Kidney (tissue), 14 donors: Measurements from ENCODE around the gene KRTAP5-1. TPM values are rescaled to one million over a fixed set of nuclear protein-coding genes. Genes with fewer than 3 reads are reported as not detected.
"Not testable (repeated sequence)": the region's sequence is repeated elsewhere in the genome, so short reads cannot be mapped to it uniquely, and the experiment has no call there.

Experiments used
- DNase-seq, 5 donors: peaks; one replicate each; pipeline ENCODE4 v3.0.0-alpha.2; 2013 to 2020
- FAIRE-seq: peaks from 2 replicates; lab custom pipeline; 2012; peaks lifted over from hg19 to GRCh38; lab: Jason Lieb, UNC
- H3K27ac ChIP-seq, 2 donors: one replicate each; pipeline ENCODE4 v1.7.0; 2013; ENCODE audit warnings: low read depth in 2 of 2, low read length in 2 of 2, inconsistent platforms in 1 of 2
- H3K27me3 ChIP-seq: one replicate; pipeline ENCODE4 v1.7.1; 2013; ENCODE audit warnings: low read length, inconsistent platforms; ENCODE audit not compliant: control insufficient read depth, insufficient read depth
- H3K36me3 ChIP-seq, 3 donors: one replicate each; pipeline versions ENCODE4 v1.7.0 to v1.7.1; 2013; ENCODE audit warnings: low read length in 3 of 3, control low read depth in 1 of 3, inconsistent platforms in 1 of 3; ENCODE audit not compliant: insufficient read depth in 3 of 3, control insufficient read depth in 2 of 3
- H3K4me1 ChIP-seq, 3 donors: one replicate each; pipeline versions ENCODE4 v1.7.0 to v1.7.1; 2013; ENCODE audit warnings: low read length in 3 of 3, inconsistent platforms in 1 of 3, low read depth in 1 of 3; ENCODE audit not compliant: control insufficient read depth in 2 of 3, insufficient read depth in 2 of 3
- H3K4me3 ChIP-seq, 3 donors: one replicate each; pipeline versions ENCODE4 v1.7.0 to v1.8.1; 2013; ENCODE audit warnings: low read length in 3 of 3, control low read depth in 1 of 3, inconsistent platforms in 1 of 3
- H3K9ac ChIP-seq, 3 donors: one replicate each; pipeline versions ENCODE4 v1.7.0 to v1.7.1; 2013; ENCODE audit warnings: low read length in 3 of 3, control low read depth in 1 of 3, inconsistent platforms in 1 of 3
- H3K9me3 ChIP-seq, 3 donors: one replicate each; pipeline versions ENCODE4 v1.7.0 to v1.7.1; 2013; ENCODE audit warnings: low read length in 3 of 3, control low read depth in 1 of 3, inconsistent platforms in 1 of 3; ENCODE audit not compliant: control insufficient read depth in 2 of 3, insufficient read depth in 1 of 3
- CTCF ChIP-seq: IDR thresholded peaks from 3 replicates; pipeline ENCODE4 v1.5.1; 2012; ENCODE audit warnings: mild to moderate bottlenecking, moderate library complexity, borderline replicate concordance; ENCODE audit not compliant: insufficient read depth; ENCODE audit errors: extremely low read depth
- intact Hi-C: fragments of 100-400 bp; cut with DNase I; formaldehyde crosslinking; loops from one replicate; pipeline ENCODE4 v1.11.1; 2022
- polyA plus RNA-seq: library from polyadenylated mRNA; stranded (reverse); fragments of 350-450 nt; fragmentation: Illumina TruSeq; extraction: RNeasy Lipid Tissue Mini Kit (QIAGEN cat#74804); gene quantifications from one replicate; pipeline ENCODE4 v1.2.3, GENCODE V29; 2014; ENCODE audit warnings: low read depth, low replicate concordance; ENCODE audit not compliant: insufficient read depth
- total RNA-seq: library from RNA; stranded (reverse); fragmentation: NEBNext Ultra II Directional; extraction: Animal tissue kit (Norgen Biotek cat#: 25700); gene quantifications from one replicate; pipeline ENCODE4 v1.2.1, GENCODE V29; 2021
- donor health status: control.
- donor health status: control.
- donor health status: control.
- donor health status: control.
- donor health status: control.
- donor health status: DM: yes; HTN: yes; CAD: no.
- donor health status: Normal renal cell carcinoma (clear cell type).

Gene KRTAP5-1
- total and polyA plus RNA-seq, 2 donors from 2014 or later = not detected

DNA sequence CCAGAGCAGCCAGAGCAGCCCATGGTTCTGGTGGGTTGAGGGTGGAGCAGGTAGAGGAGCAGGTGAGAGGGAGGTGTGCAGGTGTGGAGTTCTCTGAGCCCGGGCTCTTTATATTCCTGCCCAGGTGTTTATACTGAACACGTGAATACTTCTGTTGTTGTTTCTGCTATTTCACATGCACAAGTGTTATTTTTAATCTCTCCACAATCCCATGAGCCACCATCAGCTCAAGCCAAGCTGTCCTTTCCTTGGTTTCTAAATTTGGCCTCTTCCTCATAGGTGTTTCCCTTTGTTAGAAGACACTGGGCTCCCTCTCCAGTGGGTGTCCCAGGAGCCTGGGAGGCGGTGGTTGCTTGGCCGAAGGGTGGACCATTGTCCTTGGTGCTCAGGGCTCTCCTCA is 23.3 kb upstream of the KRTAP5-1 start, which contains the start of gene KRTAP5-3:
Gene KRTAP5-3, minus strand, starts transcription at position 101 of the 400 bp plus-strand sequence. Its CDS starts 78 bp downstream, at position 23.
- Histone ChIP-seq H3K4me3 (no peak within 1 kb of the TSS), H3K9me3 (no peaks in the 10 kb centered on the region), H3K9ac (no peak within 1 kb of the TSS), H3K36me3 (no peaks in the 10 kb centered on the region), H3K27me3 (no peaks in the 10 kb centered on the region), H3K4me1 (no peaks in the 10 kb centered on the region), H3K27ac (no peak within 1 kb of the TSS)
- TF ChIP-seq CTCF = no peak
- intact Hi-C loops = no loop called here
- FAIRE-seq (no peak), DNase-seq (peak in 1 of 5 donors; percentile 12)

GRCh38 chr11:1607901-1608300 is 22.8 kb upstream of the KRTAP5-1 start:
- FAIRE-seq, H3K9ac ChIP-seq, intact Hi-C loops, H3K4me3 ChIP-seq, H3K27ac ChIP-seq, H3K27me3 ChIP-seq, H3K36me3 ChIP-seq, H3K9me3 ChIP-seq, H3K4me1 ChIP-seq: not testable (repeated sequence)
- peak in 2 of 5 donors; percentile 32 to 52 for DNase-seq

DNA sequence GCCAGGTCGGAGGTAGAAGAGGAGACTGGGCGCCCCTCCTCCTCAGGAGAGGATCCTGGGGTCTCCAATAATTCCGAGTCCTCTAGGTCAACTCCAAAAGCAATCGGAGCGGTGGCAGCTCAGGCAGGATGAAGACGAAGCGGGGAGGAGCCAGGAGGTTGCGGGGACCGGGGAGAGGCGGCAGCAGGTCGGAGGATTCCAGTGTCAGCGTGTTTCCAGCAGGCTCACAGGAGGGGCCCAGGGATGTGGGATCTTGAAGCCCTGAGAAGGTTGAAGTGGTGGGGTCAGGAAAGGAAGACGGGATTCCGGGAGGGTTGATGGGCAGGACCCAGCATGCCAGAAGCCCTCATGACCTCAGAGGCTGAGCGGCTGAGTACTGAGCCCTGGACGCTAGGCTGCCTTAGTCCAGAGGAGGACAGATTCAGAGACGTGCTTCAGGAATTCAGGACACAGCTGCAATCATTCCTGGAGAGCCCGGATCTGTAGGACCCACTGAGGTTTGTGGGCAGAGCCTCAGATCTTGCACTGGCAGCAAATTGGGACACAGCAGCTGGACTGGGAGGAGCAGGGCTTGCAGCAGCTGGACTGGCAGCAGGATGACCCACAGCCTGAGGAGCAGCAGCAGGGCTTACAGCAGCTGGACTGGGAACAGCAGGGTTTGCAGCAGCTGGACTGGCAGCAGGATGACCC is 22.2 kb upstream of the KRTAP5-1 start:
- intact Hi-C loops, H3K4me1 ChIP-seq, H3K4me3 ChIP-seq, H3K9me3 ChIP-seq, FAIRE-seq, H3K9ac ChIP-seq, H3K27ac ChIP-seq, H3K36me3 ChIP-seq, H3K27me3 ChIP-seq: not testable (repeated sequence)
- DNase-seq = peak; percentile 19 to 67 (median 42)

GRCh38 chr11:1605923-1606322 is 20.8 kb upstream of the KRTAP5-1 start:
- H3K9me3 ChIP-seq, H3K27ac ChIP-seq, H3K36me3 ChIP-seq, H3K9ac ChIP-seq, H3K4me1 ChIP-seq, FAIRE-seq, intact Hi-C loops, H3K4me3 ChIP-seq, H3K27me3 ChIP-seq: not testable (repeated sequence)
- DNase-seq = peak in 1 of 5 donors; percentile 15

DNA sequence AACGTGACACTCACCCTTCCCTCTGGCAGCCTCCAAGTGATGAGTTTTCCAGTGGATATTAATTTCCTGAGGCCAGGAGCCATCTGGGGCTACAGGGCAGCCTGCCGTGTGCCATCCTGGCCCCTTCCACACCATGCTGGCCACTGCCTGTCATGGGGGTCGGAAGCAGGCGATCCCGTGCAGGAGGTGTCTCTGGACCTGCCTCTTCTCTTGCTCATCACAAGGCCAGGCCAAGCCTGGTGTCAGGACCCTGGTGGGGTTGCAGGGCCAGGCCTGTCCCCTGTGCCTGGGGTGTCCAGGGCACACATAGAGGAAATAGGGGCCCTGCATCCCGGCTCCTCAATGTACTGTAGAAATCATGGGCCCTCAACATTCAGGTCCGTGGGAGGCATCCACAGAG is 19.6 kb upstream of the KRTAP5-1 start:
- no peak for FAIRE-seq
- intact Hi-C loops = no loop called here
- no peaks in the 10 kb centered on the region for H3K27me3 ChIP-seq

More for the DNA sequence above, 19.6 kb upstream of the KRTAP5-1 start:
- DNase-seq = peak in 1 of 5 donors; percentile 51
- H3K9ac ChIP-seq = no peak overlapping the region
- H3K4me1 ChIP-seq = no peaks in the 10 kb centered on the region
- no peak for TF ChIP-seq CTCF
- H3K4me3 ChIP-seq = no peak overlapping the region
- H3K9me3 ChIP-seq = no peaks in the 10 kb centered on the region
- no peaks in the 10 kb centered on the region for H3K36me3 ChIP-seq
- no peak overlapping the region for H3K27ac ChIP-seq
